Ascending aorta (tissue), 2 donors: ENCODE data around the gene FGD4. TPM values are rescaled to one million over a fixed set of nuclear protein-coding genes. Genes with fewer than 3 reads are reported as not detected.

Experiments used
- DNase-seq, 2 donors: peaks; one replicate each; pipeline ENCODE4 v3.0.0-alpha.2; 2019; ENCODE audit warnings: low spot score in 2 of 2
- H3K27ac ChIP-seq, 2 donors: fragments of 200-600 bp; sonication (generic); one replicate each; pipeline ENCODE4 v1.5.1; 2016 to 2017; ENCODE audit warnings: mild to moderate bottlenecking in 1 of 2
- H3K27me3 ChIP-seq: fragments of 200-600 bp; sonication (generic); one replicate; pipeline ENCODE4 v1.5.1; 2017
- H3K36me3 ChIP-seq, 2 donors: fragments of 200-600 bp; sonication (generic); one replicate each; pipeline ENCODE4 v1.5.1; 2016
- H3K4me1 ChIP-seq, 2 donors: fragments of 200-600 bp; sonication (generic); one replicate each; pipeline ENCODE4 v1.5.1; 2016 to 2017; ENCODE audit warnings: mild to moderate bottlenecking in 1 of 2
- H3K4me3 ChIP-seq, 2 donors: fragments of 200-600 bp; sonication (generic); one replicate each; pipeline ENCODE4 v1.5.1; 2016 to 2017; ENCODE audit warnings: mild to moderate bottlenecking in 1 of 2
- H3K9me3 ChIP-seq, 2 donors: fragments of 200-600 bp; sonication (generic); one replicate each; pipeline ENCODE4 v1.5.1; 2016
- intact Hi-C: fragments of 100-400 bp; cut with DNase I; formaldehyde crosslinking; loops from one replicate; pipeline ENCODE4 v1.15.1; 2023
- total RNA-seq: library from RNA; depleted of rRNA; stranded (reverse); fragments of >200 nt; gene quantifications from one replicate; pipeline ENCODE4 v1.1.0, GENCODE V29; 2016
- TF ChIP-seq, protein P1 (sequence below), 3 experiments: fragments of 200-600 bp in 2 of 3; fragments of 450-650 bp in 1 of 3; sonication (generic) in 2 of 3; IDR thresholded peaks; one replicate each; pipeline ENCODE4 v1.5.1; 2016 to 2019; ENCODE audit warnings: antibody characterized with exemption in 3 of 3, mild to moderate bottlenecking in 1 of 3, moderate library complexity in 1 of 3

Gene FGD4
- total RNA-seq, 1 donor from 2014 or later, result 47.5 TPM

DNA sequence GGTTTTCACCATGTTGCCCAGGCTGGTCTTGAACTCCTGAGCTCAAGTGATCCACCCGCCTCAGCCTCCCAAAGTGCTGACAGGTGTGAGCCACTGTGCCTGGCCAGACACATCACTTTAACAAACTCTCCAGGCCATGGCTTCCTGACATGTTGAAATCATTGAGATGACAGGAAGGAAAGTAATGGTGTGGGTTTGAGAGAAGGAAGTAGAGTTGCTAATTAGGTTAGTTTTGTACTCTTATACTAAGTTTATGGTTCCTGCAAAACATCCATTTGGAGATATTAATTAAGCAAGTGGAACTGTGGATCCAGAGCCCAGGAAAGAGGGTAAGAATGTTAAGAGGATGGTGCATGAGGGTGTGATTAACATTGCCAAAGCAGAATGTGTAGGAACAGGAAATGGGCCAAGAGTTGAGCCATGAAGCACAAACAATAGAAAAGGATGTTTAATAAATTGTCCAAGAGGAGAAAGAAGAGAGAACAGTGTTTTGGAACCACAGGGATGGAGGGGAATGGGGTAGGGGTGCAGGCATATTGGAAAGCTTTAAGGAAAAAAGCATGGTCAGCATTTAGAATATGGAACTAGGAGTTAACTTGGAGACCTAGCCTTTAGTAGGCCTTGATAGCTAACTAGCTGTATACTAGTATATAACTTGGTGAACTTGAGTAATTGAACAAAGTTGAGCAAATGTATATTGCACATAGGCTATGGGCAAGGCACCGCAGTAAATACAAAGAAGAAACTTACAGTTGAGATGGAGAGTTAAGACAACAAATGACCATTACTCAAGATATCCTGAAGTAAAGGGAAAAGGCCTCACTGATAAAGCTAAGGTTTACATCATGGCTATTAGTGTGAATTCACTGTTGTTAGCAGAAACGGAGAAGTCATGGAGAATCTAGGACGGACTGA lies 188.5 kb downstream of the FGD4 start:
- Histone ChIP-seq H3K4me3 (no peak overlapping the region), H3K36me3 (peaks cover 0 to 20% of the 10 kb centered on the region in 2 donors), H3K27me3 (no peaks in the 10 kb centered on the region), H3K27ac (no peak overlapping the region), H3K9me3 (no peaks in the 10 kb centered on the region), H3K4me1 (no peaks in the 10 kb centered on the region)
- DNase-seq, result no peak
- intact Hi-C loops, result no loop called here
- TF ChIP-seq, protein P1, sequence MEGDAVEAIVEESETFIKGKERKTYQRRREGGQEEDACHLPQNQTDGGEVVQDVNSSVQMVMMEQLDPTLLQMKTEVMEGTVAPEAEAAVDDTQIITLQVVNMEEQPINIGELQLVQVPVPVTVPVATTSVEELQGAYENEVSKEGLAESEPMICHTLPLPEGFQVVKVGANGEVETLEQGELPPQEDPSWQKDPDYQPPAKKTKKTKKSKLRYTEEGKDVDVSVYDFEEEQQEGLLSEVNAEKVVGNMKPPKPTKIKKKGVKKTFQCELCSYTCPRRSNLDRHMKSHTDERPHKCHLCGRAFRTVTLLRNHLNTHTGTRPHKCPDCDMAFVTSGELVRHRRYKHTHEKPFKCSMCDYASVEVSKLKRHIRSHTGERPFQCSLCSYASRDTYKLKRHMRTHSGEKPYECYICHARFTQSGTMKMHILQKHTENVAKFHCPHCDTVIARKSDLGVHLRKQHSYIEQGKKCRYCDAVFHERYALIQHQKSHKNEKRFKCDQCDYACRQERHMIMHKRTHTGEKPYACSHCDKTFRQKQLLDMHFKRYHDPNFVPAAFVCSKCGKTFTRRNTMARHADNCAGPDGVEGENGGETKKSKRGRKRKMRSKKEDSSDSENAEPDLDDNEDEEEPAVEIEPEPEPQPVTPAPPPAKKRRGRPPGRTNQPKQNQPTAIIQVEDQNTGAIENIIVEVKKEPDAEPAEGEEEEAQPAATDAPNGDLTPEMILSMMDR (IDR thresholded peaks at IDR 0.05), result no peak

DNA sequence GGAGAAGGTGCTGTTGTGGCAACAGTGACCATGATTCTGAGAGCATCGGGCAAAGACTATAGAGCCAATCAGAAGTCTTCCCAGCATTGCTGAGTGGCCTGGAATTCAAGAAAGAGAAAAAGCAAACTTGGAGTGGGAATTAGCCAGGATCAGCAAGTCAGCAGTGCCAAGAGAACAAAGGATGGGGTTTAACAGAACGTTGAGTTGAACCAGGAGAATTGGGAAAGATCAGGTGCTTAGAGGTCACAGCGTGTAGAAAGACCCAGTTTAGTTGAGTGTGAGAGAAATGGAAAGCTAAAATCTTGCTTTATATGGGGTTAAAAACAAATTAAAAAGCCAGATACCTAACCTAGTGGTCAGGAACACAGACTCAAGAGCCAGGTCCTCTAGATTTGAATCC lies 189.2 kb downstream of the FGD4 start:
- DNase-seq, result no peak
- Histone ChIP-seq H3K9me3 (no peaks in the 10 kb centered on the region), H3K27ac (no peak overlapping the region)

DNA sequence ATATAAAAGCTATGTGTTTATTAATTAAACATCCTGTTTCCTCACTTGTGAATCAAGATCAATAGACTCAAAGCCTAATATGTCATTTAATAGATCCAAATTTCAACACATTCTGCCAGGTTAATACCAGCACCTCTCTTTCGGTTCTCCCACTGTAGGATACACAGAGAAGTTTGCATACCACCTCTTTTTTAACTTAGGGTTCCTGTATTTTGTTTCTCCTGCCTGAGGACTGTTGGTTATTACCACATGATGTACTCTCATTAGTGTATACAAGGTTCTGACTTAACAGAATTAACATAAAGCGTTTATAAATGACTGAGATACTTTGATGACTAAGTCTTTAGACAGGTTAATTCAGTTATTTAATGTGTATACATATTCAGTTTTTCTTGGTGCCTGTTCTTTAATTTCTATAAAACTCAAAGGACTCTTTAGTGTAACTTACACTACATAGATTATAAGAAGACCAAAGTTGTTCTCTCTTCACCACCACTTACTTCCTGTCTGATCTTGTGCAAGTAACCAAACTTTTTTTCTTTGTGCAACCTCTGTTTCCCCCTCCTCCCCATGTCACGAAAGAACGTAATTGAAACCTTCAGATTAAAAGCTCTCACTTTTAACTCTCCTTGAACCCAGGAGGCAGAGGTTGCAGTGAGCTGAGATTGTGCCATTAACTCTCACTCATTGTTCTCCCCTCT lies 190.0 kb downstream of the FGD4 start:
- no peaks in the 10 kb centered on the region for H3K27me3 ChIP-seq
- DNase-seq, result no peak
- intact Hi-C loops, result no loop called here
- H3K4me3 ChIP-seq, result no peak overlapping the region
- TF ChIP-seq, protein P1 (IDR thresholded peaks at IDR 0.05), result no peak
- H3K27ac ChIP-seq, result no peak overlapping the region
- H3K4me1 ChIP-seq, result no peaks in the 10 kb centered on the region
- peaks cover 0 to 16% of the 10 kb centered on the region in 2 donors for H3K36me3 ChIP-seq
- no peaks in the 10 kb centered on the region for H3K9me3 ChIP-seq

More for the DNA sequence above, 189.2 kb downstream of the FGD4 start:
- intact Hi-C loops, result no loop called here
- Histone ChIP-seq H3K36me3 (peaks cover 0 to 19% of the 10 kb centered on the region in 2 donors), H3K4me1 (no peaks in the 10 kb centered on the region), H3K4me3 (no peak overlapping the region), H3K27me3 (no peaks in the 10 kb centered on the region)
- TF ChIP-seq, protein P1 (IDR thresholded peaks at IDR 0.05), result no peak

DNA sequence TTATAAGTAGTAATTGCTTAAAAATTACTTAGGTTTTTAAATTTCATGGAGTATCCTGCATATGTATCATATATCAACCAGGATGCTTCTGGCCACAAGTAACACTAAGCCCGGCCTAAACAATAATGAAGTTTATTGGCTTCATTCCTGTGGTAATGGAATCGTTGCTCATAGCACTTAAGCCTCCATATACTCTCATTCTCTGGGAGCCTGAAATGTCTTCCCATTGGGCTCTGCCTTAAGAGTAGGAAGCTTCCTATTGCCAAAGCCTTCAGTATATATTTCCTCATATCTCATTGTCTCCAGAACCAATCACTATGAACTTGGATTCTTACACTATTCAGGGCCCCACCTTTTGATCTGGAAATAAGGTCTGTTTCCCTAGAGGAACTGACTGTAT lies 195.9 kb downstream of the FGD4 start:
- Histone ChIP-seq H3K9me3 (no peaks in the 10 kb centered on the region), H3K36me3 (peaks cover 12 to 31% of the 10 kb centered on the region in 2 donors), H3K27ac (no peak overlapping the region), H3K4me1 (no peaks in the 10 kb centered on the region), H3K4me3 (no peak overlapping the region), H3K27me3 (no peaks in the 10 kb centered on the region)
- no peak for DNase-seq
- intact Hi-C loops, result no loop called here
- TF ChIP-seq, protein P1 (IDR thresholded peaks at IDR 0.05), result no peak

DNA sequence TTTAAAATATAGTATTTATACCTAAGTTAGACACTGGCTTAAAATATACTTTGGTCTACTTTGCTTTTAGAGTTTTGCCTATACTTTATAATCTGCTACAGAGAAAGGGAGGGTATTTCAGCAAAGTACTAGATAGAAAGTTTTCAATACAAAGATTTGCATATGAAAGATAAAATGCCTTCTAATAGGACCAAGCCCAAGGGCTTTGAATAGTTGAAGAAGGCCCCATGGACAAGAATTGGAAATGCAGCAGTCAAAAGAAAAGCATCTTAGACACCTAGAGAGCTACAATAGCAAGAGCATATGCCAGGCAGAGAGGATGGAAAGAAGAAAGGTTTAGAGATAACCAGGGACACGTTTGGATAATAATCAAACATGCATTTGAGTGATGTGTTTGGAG lies 196.7 kb downstream of the FGD4 start:
- H3K27me3 ChIP-seq, result no peaks in the 10 kb centered on the region
- no peak overlapping the region for H3K27ac ChIP-seq
- peaks cover 12 to 39% of the 10 kb centered on the region in 2 donors for H3K36me3 ChIP-seq
- no peaks in the 10 kb centered on the region for H3K9me3 ChIP-seq
- intact Hi-C loops, result no loop called here
- no peaks in the 10 kb centered on the region for H3K4me1 ChIP-seq
- no peak for DNase-seq
- TF ChIP-seq, protein P1 (IDR thresholded peaks at IDR 0.05), result no peak
- H3K4me3 ChIP-seq, result no peak overlapping the region
